Measurements from ENCODE around the gene DMGDH.

- TF ChIP-seq CTCF (IDR thresholded peaks at IDR 0.05): no peak
- no peak for TF ChIP-seq POLR2A (IDR thresholded peaks at IDR 0.05)
These were observed 34.2 kb downstream of the DMGDH start for GRCh38 chr5:79035237-79035636.

Measured in right lobe of liver (tissue), 4 donors.